Loucy (cell line): ENCODE data around the gene LCP1.

Source experiments
- H2AFZ ChIP-seq: fragments of 200-600 bp; sonication (generic); 2 replicates; pipeline ENCODE4 v1.6.0; 2016; ENCODE audit warnings: antibody characterized with exemption, mild to moderate bottlenecking, low read length, moderate library complexity
- H3F3A ChIP-seq: fragments of 200-600 bp; 2 replicates; pipeline ENCODE4 v1.6.0; 2016; ENCODE audit warnings: antibody characterized with exemption, low read depth, mild to moderate bottlenecking
- H3K27me3 ChIP-seq: fragments of 200-600 bp; sonication (generic); 2 replicates; pipeline ENCODE4 v1.6.1; 2014; ENCODE audit warnings: low read length, mild to moderate bottlenecking; ENCODE audit not compliant: insufficient read depth, poor library complexity, severe bottlenecking
- H3K36me3 ChIP-seq: fragments of 200-600 bp; sonication (generic); 2 replicates; pipeline ENCODE4 v1.6.1; 2016; ENCODE audit warnings: low read length; ENCODE audit not compliant: insufficient read depth
- H3K4me1 ChIP-seq: fragments of 200-600 bp; sonication (generic); 2 replicates; pipeline ENCODE4 v1.5.1; 2014; ENCODE audit warnings: low read length, mild to moderate bottlenecking; ENCODE audit not compliant: insufficient read depth, poor library complexity, severe bottlenecking
- H3K4me2 ChIP-seq: fragments of 200-600 bp; sonication (generic); 2 replicates; pipeline ENCODE4 v1.6.0; 2014; ENCODE audit warnings: antibody characterized with exemption, low read length, low read depth, mild to moderate bottlenecking; ENCODE audit not compliant: poor library complexity, severe bottlenecking
- H3K4me3 ChIP-seq: fragments of 200-600 bp; sonication (generic); 2 replicates; pipeline ENCODE4 v1.5.1; 2014; ENCODE audit warnings: low read length, mild to moderate bottlenecking, mixed read lengths; ENCODE audit not compliant: poor library complexity, severe bottlenecking
- H3K79me2 ChIP-seq: fragments of 200-600 bp; sonication (generic); 2 replicates; pipeline ENCODE4 v1.6.1; 2014; ENCODE audit warnings: low read length; ENCODE audit not compliant: insufficient read depth
- H3K9ac ChIP-seq: fragments of 200-600 bp; sonication (generic); 2 replicates; pipeline ENCODE4 v1.6.0; 2014; ENCODE audit warnings: mild to moderate bottlenecking, low read depth, low read length, moderate library complexity; ENCODE audit not compliant: poor library complexity, severe bottlenecking
- H3K9me2 ChIP-seq: fragments of 200-600 bp; sonication (generic); replicated peaks from 2 replicates; pipeline ENCODE4 v1.6.1; 2016; ENCODE audit warnings: low read depth, low read length, mixed read lengths
- H3K9me3 ChIP-seq: fragments of 200-600 bp; sonication (generic); 2 replicates; pipeline ENCODE4 v1.6.1; 2014; ENCODE audit warnings: mild to moderate bottlenecking, antibody characterized with exemption, low read length, low read depth; ENCODE audit not compliant: insufficient read depth
- H4K20me1 ChIP-seq: fragments of 200-600 bp; sonication (generic); 2 replicates; pipeline ENCODE4 v1.6.0; 2014; ENCODE audit warnings: antibody characterized with exemption, low read length, mild to moderate bottlenecking; ENCODE audit not compliant: insufficient read depth, poor library complexity, severe bottlenecking
- EZH2phosphoT487 ChIP-seq: fragments of 200-600 bp; IDR thresholded peaks from 2 replicates; pipeline ENCODE4 v1.6.1; 2018; ENCODE audit warnings: antibody characterized with exemption, mild to moderate bottlenecking, moderate library complexity, borderline replicate concordance
- TF ChIP-seq, protein P1 (sequence below): fragments of 200-600 bp; sonication (generic); conservative IDR thresholded peaks from 2 replicates; pipeline ENCODE4 v1.5.1; 2014; ENCODE audit warnings: mild to moderate bottlenecking, antibody characterized with exemption, low read length

Gene LCP1

GRCh38 chr13:46178821-46179220 is 3.2 kb downstream of the LCP1 start:
- peak overlapping the region; percentile 98 for H3K4me2 ChIP-seq
- peak overlapping the region; percentile 86 for H3K4me3 ChIP-seq
- peaks cover 71% of the 10 kb centered on the region for H4K20me1 ChIP-seq
- H3K27me3 ChIP-seq: no peaks in the 10 kb centered on the region
- H3F3A ChIP-seq: peaks cover 14% of the 10 kb centered on the region; the same call in 1 of the 2 replicates
- H3K9me3 ChIP-seq: no peaks in the 10 kb centered on the region
- H3K4me1 ChIP-seq: peaks cover 69% of the 10 kb centered on the region
- peaks cover 96% of the 10 kb centered on the region for H3K79me2 ChIP-seq
- H3K9ac ChIP-seq: peak overlapping the region; percentile 93
- no peak for TF ChIP-seq EZH2phosphoT487
- TF ChIP-seq, protein P1, sequence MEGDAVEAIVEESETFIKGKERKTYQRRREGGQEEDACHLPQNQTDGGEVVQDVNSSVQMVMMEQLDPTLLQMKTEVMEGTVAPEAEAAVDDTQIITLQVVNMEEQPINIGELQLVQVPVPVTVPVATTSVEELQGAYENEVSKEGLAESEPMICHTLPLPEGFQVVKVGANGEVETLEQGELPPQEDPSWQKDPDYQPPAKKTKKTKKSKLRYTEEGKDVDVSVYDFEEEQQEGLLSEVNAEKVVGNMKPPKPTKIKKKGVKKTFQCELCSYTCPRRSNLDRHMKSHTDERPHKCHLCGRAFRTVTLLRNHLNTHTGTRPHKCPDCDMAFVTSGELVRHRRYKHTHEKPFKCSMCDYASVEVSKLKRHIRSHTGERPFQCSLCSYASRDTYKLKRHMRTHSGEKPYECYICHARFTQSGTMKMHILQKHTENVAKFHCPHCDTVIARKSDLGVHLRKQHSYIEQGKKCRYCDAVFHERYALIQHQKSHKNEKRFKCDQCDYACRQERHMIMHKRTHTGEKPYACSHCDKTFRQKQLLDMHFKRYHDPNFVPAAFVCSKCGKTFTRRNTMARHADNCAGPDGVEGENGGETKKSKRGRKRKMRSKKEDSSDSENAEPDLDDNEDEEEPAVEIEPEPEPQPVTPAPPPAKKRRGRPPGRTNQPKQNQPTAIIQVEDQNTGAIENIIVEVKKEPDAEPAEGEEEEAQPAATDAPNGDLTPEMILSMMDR: no peak
- no peak overlapping the region for H2AFZ ChIP-seq
- H3K36me3 ChIP-seq: no peaks in the 10 kb centered on the region; the same call in 1 of the 2 replicates
- no peaks in the 10 kb centered on the region for H3K9me2 ChIP-seq

- Histone ChIP-seq H3K79me2 (peaks cover 96% of the 10 kb centered on the region), H3K4me2 (peak overlapping the region; percentile 98)
These were observed 3.8 kb downstream of the LCP1 start for GRCh38 chr13:46178143-46178542.

DNA sequence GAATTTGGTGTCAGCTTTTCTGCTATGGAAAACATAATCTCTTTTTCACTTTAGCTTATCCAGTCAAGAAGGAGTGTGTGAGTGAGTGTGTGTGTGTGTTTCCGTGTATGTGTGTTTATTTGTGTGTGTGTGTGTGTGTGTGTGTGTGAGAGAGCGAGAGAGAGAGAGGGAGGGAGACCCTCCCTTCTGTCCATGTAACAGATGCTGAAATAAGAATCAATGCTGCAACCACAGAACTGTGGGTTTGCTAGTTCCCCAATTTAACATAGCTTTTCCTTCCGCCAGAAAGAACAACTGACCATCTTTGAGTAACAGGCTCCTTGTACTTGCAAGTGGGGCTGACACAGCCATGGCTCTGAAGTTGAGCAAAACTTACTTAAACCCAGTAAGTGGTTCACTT is 5.2 kb downstream of the LCP1 start:
- Histone ChIP-seq H3K79me2 (peaks cover 100% of the 10 kb centered on the region), H3K4me3 (peak overlapping the region; percentile 86), H3K9ac (peak overlapping the region; percentile 93), H3K4me2 (peak overlapping the region; percentile 98), H3K9me3 (no peaks in the 10 kb centered on the region), H3K9me2 (no peaks in the 10 kb centered on the region), H3K4me1 (peaks cover 73% of the 10 kb centered on the region), H3K27me3 (no peaks in the 10 kb centered on the region), H4K20me1 (peaks cover 92% of the 10 kb centered on the region), H3K36me3 (peaks cover 7% of the 10 kb centered on the region; the same call in 1 of the 2 replicates), H2AFZ (no peak overlapping the region), H3F3A (peaks cover 10% of the 10 kb centered on the region; the same call in 1 of the 2 replicates)
- TF ChIP-seq, protein P1: no peak
- no peak for TF ChIP-seq EZH2phosphoT487

More at GRCh38 chr13:46178143-46178542, 3.8 kb downstream of the LCP1 start:
- Histone ChIP-seq H3K9ac (peak overlapping the region; percentile 93), H3K9me3 (no peaks in the 10 kb centered on the region), H3K9me2 (no peaks in the 10 kb centered on the region), H3K27me3 (no peaks in the 10 kb centered on the region), H3F3A (peaks cover 14% of the 10 kb centered on the region; the same call in 1 of the 2 replicates), H3K4me3 (peak overlapping the region; percentile 86), H3K4me1 (peaks cover 69% of the 10 kb centered on the region), H4K20me1 (peaks cover 78% of the 10 kb centered on the region), H2AFZ (no peak overlapping the region), H3K36me3 (peaks cover 1% of the 10 kb centered on the region; the same call in 1 of the 2 replicates)
- no peak for TF ChIP-seq EZH2phosphoT487
- TF ChIP-seq, protein P1: no peak
